GM19467 (cell line): Measurements from ENCODE around the gene RAB17.
"Not testable (repeated sequence)": the region's sequence is repeated elsewhere in the genome, so short reads cannot be mapped to it uniquely, and the experiment has no call there.

Experiments
- ATAC-seq: cut with Tn5 transposase; IDR thresholded peaks from one replicate; pipeline ENCODE4 v1.9.1; 2021; ENCODE audit warnings: mild to moderate bottlenecking, moderate library complexity; ENCODE audit not compliant: unreplicated experiment

RAB17 gene

GRCh38 chr2:237600205-237600846 is 9.8 kb upstream of the RAB17 start:
- no peak for ATAC-seq

DNA sequence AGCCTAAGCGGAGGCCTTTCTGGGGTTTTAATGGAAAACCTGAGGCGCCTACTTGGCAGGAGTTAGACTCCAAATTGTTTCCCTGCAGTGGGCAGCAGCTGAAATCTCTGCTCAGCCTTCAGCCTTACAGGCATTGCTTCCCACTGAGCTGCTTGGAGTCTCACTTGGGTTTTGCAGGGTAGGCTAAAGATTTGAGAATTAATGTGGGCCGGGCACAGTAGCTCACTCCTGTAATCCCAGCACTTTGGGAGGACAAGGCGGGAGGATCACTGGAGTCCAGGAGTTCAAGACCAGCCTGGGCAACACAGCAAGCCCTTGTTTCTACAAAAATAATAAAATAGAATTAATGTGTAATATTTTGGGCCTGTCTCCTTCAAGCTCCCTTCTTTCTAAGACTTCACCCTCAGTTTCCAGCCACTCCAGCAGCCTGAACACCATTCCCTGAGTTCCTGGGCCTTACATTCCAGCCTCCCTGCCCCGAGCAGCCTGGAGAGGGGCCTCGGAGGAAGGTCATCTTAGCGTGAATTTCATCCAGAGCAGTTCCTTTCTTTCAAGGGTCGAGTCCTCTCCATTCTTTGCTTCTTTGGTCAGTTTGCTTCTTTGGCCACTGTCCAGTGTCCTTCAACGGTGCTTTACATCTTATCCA is 9.1 kb upstream of the RAB17 start:
- no peak for ATAC-seq

- ATAC-seq: no peak
Observed at GRCh38 chr2:237598468-237599208, 8.1 kb upstream of the RAB17 start.

- no peak for ATAC-seq
Observed at GRCh38 chr2:237597196-237598145, 6.9 kb upstream of the RAB17 start.

DNA sequence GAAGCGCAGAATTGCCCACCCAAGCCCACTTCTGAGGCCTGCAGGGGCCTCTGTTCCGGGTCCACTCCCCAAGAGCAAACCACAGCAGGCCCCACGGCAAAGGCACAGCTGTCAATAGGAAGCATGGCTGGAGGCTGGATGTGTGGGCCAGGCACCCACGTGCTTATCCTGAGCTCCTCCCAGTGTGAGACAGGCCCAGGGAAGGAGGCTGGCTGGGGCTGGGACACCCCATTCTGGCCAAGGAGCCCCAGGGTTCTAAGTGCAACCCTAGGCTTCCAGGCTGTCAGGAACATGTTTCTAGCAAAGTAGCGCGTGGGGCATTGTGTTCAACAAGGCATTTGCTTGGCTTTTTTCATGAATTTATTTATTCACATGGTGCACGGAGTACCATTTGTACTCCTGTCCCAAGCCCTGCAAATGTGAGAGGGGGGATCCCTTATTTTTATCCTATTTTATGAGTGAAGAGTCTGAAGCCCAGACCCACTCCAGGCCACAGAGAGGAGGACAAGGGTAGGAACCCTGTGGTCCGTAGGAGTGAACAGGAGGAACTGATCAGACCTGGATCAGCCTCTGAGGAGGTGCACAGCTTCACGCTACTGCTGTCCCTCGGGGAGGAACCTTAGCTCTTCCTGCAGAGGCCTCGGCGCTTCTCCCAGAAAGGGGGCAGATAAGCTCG is 6.1 kb upstream of the RAB17 start:
- no peak for ATAC-seq

GRCh38 chr2:237595829-237596519 is 5.4 kb upstream of the RAB17 start:
- ATAC-seq: not testable (repeated sequence)

GRCh38 chr2:237594514-237594871 is 4.0 kb upstream of the RAB17 start:
- no peak for ATAC-seq

DNA sequence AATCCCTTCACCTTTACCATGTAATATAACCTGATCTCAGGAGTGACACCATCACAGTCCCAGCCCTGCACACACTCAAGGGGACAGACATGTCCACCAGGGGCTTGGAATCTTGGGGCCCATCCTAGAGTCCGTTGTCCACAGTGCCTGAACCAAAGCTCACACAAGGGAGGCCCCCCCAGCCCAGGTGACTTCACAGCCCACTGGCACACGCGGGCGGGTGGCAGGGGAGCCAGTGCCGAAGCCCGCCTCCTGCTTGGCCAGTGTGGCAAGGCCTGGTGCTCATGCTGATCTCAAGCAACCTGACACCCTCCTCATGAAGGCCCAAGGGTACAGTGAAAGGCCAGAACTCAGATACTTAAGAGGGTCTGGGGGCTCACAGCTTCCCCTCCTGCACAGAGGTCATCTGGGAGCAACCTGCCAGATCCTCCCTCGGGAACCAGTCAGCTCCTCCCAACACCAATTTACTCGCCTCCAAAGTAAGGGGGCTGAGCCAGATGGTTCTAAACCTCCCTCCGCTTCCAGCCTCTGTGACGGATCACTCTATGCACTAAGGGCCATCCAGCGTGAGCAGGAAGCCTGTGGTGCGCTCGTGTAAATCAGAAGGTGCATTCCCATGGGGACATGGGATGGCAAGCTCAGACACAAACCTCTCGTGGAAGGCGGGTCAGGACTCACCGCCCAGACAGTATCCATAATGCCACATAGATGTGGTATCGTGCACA is 3.2 kb upstream of the RAB17 start:
- no peak for ATAC-seq

DNA sequence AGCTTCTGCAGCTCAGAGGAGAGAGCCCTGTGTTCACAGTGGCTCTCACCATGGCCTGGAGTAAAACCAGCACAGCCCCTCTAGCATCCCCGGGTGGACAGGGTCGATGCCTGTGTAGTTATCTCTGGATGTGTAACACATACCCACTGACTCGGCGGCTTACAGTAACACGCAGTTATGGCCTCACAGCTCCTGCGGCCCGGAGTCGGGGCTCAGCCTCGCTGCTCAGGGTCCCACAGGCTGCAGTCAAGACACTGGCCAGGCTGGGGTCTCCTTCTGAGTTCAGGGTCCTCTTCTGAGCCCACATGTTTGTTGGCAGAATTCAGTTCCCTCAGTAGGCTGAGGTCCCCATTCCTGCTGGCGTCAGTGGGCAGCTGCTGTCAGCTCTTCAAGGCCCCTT is 2.5 kb upstream of the RAB17 start:
- ATAC-seq: no peak

DNA sequence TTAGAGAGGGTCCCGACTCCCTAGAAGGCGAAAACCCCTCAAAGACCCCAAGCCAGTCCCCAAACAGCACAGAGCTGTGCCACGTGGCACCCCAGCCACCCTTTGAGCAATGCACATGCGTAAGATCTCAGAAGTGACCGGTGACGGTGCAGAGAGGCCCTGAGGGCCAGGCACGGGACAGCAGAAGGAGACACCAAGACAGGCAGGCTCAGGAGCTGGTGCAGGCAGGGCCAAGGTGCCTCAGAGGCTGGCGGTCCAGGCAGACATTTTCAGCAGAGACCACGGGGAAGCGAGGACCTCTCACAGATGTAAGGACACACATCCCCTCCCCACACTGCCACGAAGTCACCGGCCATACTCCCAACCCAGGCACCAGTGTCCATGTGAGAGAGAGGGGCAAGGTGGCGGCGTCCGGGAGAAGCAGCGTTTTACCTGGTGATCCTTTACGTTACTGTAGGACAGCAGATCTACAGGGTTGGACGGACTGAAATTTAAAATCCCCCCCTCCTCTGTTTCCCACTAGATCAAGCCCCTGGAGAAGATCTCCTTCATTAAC is 2.0 kb upstream of the RAB17 start:
- ATAC-seq: no peak

GRCh38 chr2:237591141-237591881 is 777 bp upstream of the RAB17 start:
- ATAC-seq: no peak

DNA sequence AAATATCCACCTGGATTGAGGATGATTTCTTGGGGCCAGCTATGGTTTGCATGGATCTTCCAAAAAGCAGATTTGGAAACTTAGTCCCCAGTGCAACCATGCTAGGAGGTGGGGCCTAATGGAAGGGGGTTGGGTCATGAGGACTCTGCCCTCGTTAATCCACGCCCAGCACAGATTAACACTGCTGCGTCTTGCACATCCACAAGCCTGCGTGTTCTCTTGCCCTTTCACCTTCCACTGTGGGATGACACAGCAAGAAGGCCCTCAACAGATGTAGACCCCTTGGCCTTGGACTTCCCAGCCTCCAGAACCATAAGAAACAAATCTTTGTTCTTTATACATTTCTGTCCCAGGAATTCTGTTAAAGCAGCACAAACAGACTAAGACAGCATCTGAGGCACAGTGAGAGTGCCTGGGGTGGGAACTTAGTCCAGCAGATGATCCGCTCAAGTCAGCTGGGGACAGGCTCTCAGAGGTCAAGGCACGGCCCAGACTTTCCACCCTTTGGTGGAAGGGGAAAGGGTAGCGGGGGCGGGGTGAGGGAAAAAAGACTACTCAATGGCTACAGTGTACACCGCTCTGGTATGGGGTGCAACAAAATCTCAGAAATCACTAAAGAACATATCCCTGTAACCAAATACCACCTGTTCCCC is 2.4 kb downstream of the RAB17 start:
- ATAC-seq: no peak

- ATAC-seq: no peak
Observed at GRCh38 chr2:237585590-237586221, 4.8 kb downstream of the RAB17 start.

- no peak for ATAC-seq
Observed at GRCh38 chr2:237583385-237584295, 6.9 kb downstream of the RAB17 start.

GRCh38 chr2:237581751-237582746 is 8.5 kb downstream of the RAB17 start:
- no peak for ATAC-seq
